HepG2 (cell line): ENCODE measurements around the gene TMEM44. TPM values are rescaled to one million over a fixed set of nuclear protein-coding genes. Genes with fewer than 3 reads are reported as not detected.
A peak's percentile ranks its signal among the peaks of the same experiment; 100 is the strongest.

ENCODE experiments used
- ATAC-seq: fragments of 200-7000 bp; cut with Tn5 transposase; 3 replicates; pipeline ENCODE4 v1.9.1; 2020; ENCODE audit warnings: mild to moderate bottlenecking, moderate library complexity
- BruUV-seq: library from RNA; stranded (reverse); fragments of 400-500 nt; replicated peaks from 2 replicates; lab custom pipeline; 2021; lab: Mats Ljungman, UMichigan
- CTCF ChIA-PET: fragments of 300-600 bp; formaldehyde crosslinking; extraction: SDS; loops from one replicate; lab custom pipeline; 2021; ENCODE audit warnings: low total read pairs, inconsistent platforms, low intra/inter-chr PET ratio; lab: Yijun Ruan, JAX
- POLR2A ChIA-PET: fragments of 350-600 bp; sonication (Branson Sonifier 250); formaldehyde crosslinking; loops from one replicate; lab custom pipeline; 2020; ENCODE audit warnings: antibody characterized with exemption, inconsistent platforms; lab: Yijun Ruan, JAX
- DNase-seq: peaks from one replicate; pipeline ENCODE4 v3.0.0-alpha.2; 2015; ENCODE audit warnings: low spot score
- FAIRE-seq: peaks from 3 replicates; lab custom pipeline; 2011; peaks lifted over from hg19 to GRCh38; lab: Jason Lieb, UNC
- H2AFZ ChIP-seq: one replicate; pipeline ENCODE4 v1.6.1; 2011; ENCODE audit warnings: low read length, inconsistent platforms
- H3K27ac ChIP-seq: fragments of 300-600 bp; 3 replicates; pipeline ENCODE4 v1.8.0; 2011; ENCODE audit warnings: mixed run types, mild to moderate bottlenecking, mixed read lengths, low read length, inconsistent platforms; ENCODE audit not compliant: insufficient read depth; ENCODE audit errors: extremely low read length
- H3K27me3 ChIP-seq, 2 experiments: fragments of 200-600 bp in 1 of 2; 2 replicates in 1 of 2; 3 replicates in 1 of 2; pipeline versions ENCODE4 v1.6.0 to v1.8.0; 2011; ENCODE audit warnings: low read length in 2 of 2, mild to moderate bottlenecking in 2 of 2, moderate library complexity in 2 of 2, inconsistent platforms in 1 of 2; ENCODE audit not compliant: insufficient read depth in 2 of 2, control insufficient read depth in 1 of 2
- H3K36me3 ChIP-seq, 2 experiments: fragments of 200-600 bp in 1 of 2; replicated peaks in 1 of 2; 2 replicates in 1 of 2; 3 replicates in 1 of 2; pipeline versions ENCODE4 v1.5.1 to v1.8.0; 2011; ENCODE audit warnings: low read length in 2 of 2, inconsistent platforms in 1 of 2; ENCODE audit not compliant: insufficient read depth in 2 of 2, control insufficient read depth in 1 of 2
- H3K4me1 ChIP-seq: 2 replicates; pipeline ENCODE4 v1.5.1; 2012; ENCODE audit warnings: low read length, inconsistent platforms; ENCODE audit not compliant: insufficient read depth
- H3K4me2 ChIP-seq: 2 replicates; pipeline ENCODE4 v1.6.0; 2011; ENCODE audit warnings: low read depth, low read length, inconsistent platforms
- H3K4me3 ChIP-seq, 3 experiments: fragments of 200-600 bp in 1 of 3; sonication (generic), shearing (Covaris generic) in 1 of 3; replicated peaks in 1 of 3; 2 replicates each; pipeline ENCODE4 v1.5.1; 2011 to 2016; ENCODE audit warnings: low read length in 3 of 3, inconsistent platforms in 2 of 3, low read depth in 2 of 3, mild to moderate bottlenecking in 2 of 3, control low read depth in 1 of 3, mixed read lengths in 1 of 3; ENCODE audit not compliant: insufficient read depth in 1 of 3
- H3K79me2 ChIP-seq: one replicate; pipeline ENCODE4 v1.6.1; 2011; ENCODE audit warnings: low read length, inconsistent platforms; ENCODE audit not compliant: insufficient read depth
- H3K9ac ChIP-seq: 2 replicates; pipeline ENCODE4 v1.6.0; 2011; ENCODE audit warnings: mild to moderate bottlenecking, low read depth, low read length, inconsistent platforms; ENCODE audit not compliant: insufficient read depth
- H3K9me3 ChIP-seq: 2 replicates; pipeline ENCODE4 v1.5.1; 2012; ENCODE audit warnings: mild to moderate bottlenecking, low read length
- H4K20me1 ChIP-seq: 2 replicates; pipeline ENCODE4 v1.6.0; 2011; ENCODE audit warnings: inconsistent platforms, mild to moderate bottlenecking, low read length, moderate library complexity; ENCODE audit not compliant: insufficient read depth
- FOXA1 ChIP-seq, 2 experiments: fragments of 450-650 bp in 1 of 2; sonication (generic) in 1 of 2; formaldehyde crosslinking in 1 of 2; IDR thresholded peaks; 2 replicates each; pipeline versions ENCODE4 v1.4.0 to v1.6.1; 2016 to 2020; ENCODE audit warnings: missing genetic modification reagents in 1 of 2
- FUBP1 ChIP-seq: sonication (generic); formaldehyde crosslinking; IDR thresholded peaks from 2 replicates; pipeline ENCODE4 v1.5.1; 2020; ENCODE audit warnings: missing genetic modification reagents, mild to moderate bottlenecking, borderline replicate concordance
- ZFP36 ChIP-seq: fragments of 150-350 bp; IDR thresholded peaks from 2 replicates; pipeline ENCODE4 v1.6.1; 2018; ENCODE audit warnings: borderline replicate concordance, low read length, low read depth; ENCODE audit not compliant: partially characterized antibody
- ZNF12 ChIP-seq: sonication (generic); formaldehyde crosslinking; IDR thresholded peaks from 2 replicates; pipeline ENCODE4 v1.5.0; 2020; ENCODE audit warnings: missing genetic modification reagents
- ZNF530 ChIP-seq: sonication (generic); formaldehyde crosslinking; IDR thresholded peaks from 2 replicates; pipeline ENCODE4 v1.5.0; 2020; ENCODE audit warnings: low read depth, mild to moderate bottlenecking, missing genetic modification reagents
- WGBS: methylation state at CpG from one replicate; pipeline ENCODE4 v1.1.6; 2017; ENCODE audit warnings: low lambda C conversion rate; 5-methylcytosine and 5-hydroxymethylcytosine counted together
- in situ Hi-C: cut with HindIII; loops from 2 replicates; pipeline ENCODE4 v1.10.0; 2017; ENCODE audit warnings: low pct_unique_long_range_greater_than_20kb; ENCODE audit not compliant: extremely low pct_ligation_motif_present
- intact Hi-C: fragments of 100-400 bp; cut with micrococcal nuclease; formaldehyde crosslinking; loops from one replicate; pipeline ENCODE4 v1.10.0; 2022; ENCODE audit not compliant: unreplicated experiment
- polyA plus RNA-seq, 8 experiments: library from polyadenylated mRNA; depleted of rRNA in 3 of 8; stranded (reverse) in 7 of 8; unstranded in 1 of 8; fragments of >200 nt; fragmentation: Illumina TruSeq in 4 of 8; extraction: Trizol in 4 of 8; gene quantifications; 2 replicates each; pipeline versions ENCODE4 v1.2.1 to v1.2.3, GENCODE V29; 2011 to 2016; ENCODE audit warnings: low read depth in 4 of 8, missing spikeins in 1 of 8, mixed read lengths in 1 of 8; ENCODE audit not compliant: insufficient read depth in 1 of 8
- total RNA-seq, 5 experiments: library from RNA; depleted of rRNA; stranded (reverse); fragments of >200 nt; fragmentation: Illumina TruSeq; extraction: Trizol; gene quantifications; 2 replicates each; pipeline ENCODE4 v1.2.3, GENCODE V29; 2016; ENCODE audit warnings: low read depth in 1 of 5
- TF ChIP-seq, protein P1 (sequence below): sonication (generic); formaldehyde crosslinking; IDR thresholded peaks from 2 replicates; pipeline ENCODE4 v1.8.0; 2022; ENCODE audit warnings: missing genetic modification reagents, low read depth, mild to moderate bottlenecking, borderline replicate concordance

Gene TMEM44
- total and polyA plus RNA-seq, 2 of the 13 experiments (the other 11 are each of a cell fraction or from before 2014, with no cell fraction given): 7.3 to 13.8 TPM

DNA sequence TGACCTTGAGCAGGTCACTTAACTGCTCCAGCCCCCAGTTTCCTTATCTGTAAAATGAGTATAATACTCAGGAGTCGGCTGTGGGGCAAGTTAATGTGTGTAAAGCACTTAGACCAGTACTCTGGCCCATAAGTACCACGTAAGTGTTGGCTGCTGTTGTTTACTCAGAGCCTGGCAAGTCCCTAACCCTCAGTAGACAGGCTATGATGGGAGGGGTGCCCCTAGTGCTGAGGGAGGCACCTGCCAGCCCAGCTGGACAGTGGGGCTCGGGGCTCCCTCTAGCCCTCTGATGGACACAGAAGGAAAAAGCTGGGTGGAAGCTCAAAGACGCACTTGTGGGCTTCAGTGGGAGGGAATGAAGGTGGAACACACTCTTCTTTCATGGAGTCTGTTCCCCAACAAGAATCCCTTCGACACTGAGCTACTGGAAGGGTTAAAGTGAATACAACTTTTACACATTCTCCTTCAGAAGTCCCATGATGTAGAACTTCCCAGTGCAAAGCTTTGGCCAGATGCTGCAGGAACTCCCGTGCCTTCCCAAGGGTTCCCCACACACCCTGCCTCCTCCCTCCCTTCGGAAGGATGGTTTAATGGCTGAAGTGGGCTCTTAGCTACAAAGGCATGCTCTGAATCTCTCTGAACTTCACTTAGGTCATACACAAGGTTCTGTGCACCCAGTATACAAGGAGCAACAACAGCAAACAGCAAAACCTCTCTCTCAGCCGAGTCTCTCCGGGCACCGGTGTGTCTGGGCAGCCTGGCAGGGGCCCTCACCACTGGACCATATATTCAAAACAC is 25.4 kb downstream of the TMEM44 start:
- no peak for FAIRE-seq
- in situ Hi-C loops: no loop called here
- CTCF ChIA-PET: no interaction called here

More for the DNA sequence above, 25.4 kb downstream of the TMEM44 start:
- Histone ChIP-seq H3K27me3 (no peaks in the 10 kb centered on the region), H3K4me1 (no peaks in the 10 kb centered on the region), H3K27ac (no peak overlapping the region), H2AFZ (no peak overlapping the region), H3K9me3 (no peaks in the 10 kb centered on the region), H4K20me1 (no peaks in the 10 kb centered on the region), H3K79me2 (no peaks in the 10 kb centered on the region), H3K36me3 (0 out of 5 replicates have a peak, but pooled peaks cover 0 to 3% of the 10 kb centered on the region in 2 experiments), H3K4me2 (no peak overlapping the region), H3K4me3 (no peak overlapping the region), H3K9ac (no peak overlapping the region)
- TF ChIP-seq ZFP36 (no peak), FOXA1 (IDR thresholded peaks at IDR 0.05) (no peak), FOXA1 (CRISPR knock-in tag; IDR thresholded peaks at IDR 0.05) (0 out of 2 replicates have a peak, but pooled peaks have one; percentile 20), FUBP1 (CRISPR knock-in tag) (no peak), ZNF530 (CRISPR knock-in tag) (no peak), ZNF12 (no peak)
- TF ChIP-seq, protein P1, sequence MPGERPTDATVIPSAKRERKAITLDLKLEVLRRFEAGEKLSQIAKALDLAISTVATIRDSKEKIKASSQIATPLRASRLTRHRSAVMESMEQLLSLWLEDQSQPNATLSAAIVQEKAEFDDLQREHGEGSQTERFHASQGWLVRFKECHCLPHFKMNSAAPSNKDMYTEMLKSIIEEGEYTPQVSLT: no peak
- WGBS: 84% methylated on average over 10 of the region's 10 CpGs
- no TSS peak for BruUV-seq
- intact Hi-C loops: no loop called here
- DNase-seq: no peak
- POLR2A ChIA-PET: interaction anchor here (1.7 kb wide), 1 partner anchor 14 kb away, joined by 4 read pairs; no protein-coding TSS in a partner anchor
- peak; percentile 81 for ATAC-seq
